GM18870 (cell line): ENCODE results near the gene SHB.

Experiments used
- ATAC-seq: cut with Tn5 transposase; IDR thresholded peaks from one replicate; pipeline ENCODE4 v1.9.1; 2021; ENCODE audit warnings: moderate library complexity; ENCODE audit not compliant: unreplicated experiment

The SHB gene

GRCh38 chr9:38026021-38026809 is 42.8 kb downstream of the SHB start:
- ATAC-seq = no peak

GRCh38 chr9:38025166-38025565 is 43.9 kb downstream of the SHB start:
- ATAC-seq = no peak

GRCh38 chr9:38024036-38024681 is 44.9 kb downstream of the SHB start:
- ATAC-seq = no peak

DNA sequence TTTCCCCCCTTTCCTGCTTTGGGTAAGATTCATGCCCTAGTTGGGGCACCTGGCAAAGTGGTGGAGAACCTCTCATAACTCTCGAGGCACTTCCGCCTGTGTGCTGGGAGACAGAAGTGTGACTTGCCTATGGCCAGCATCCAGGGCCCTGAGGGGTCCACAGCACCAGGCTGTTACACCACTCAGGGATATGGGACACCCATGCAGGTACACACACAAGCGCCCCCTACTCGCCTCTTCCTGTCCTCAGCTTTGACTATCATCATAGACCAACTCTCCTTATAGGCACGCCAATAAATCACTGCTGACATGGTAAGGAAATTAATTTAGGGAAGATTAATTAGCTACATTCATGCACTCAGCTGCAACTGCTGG is 45.4 kb downstream of the SHB start:
- ATAC-seq = no peak

GRCh38 chr9:38022995-38023394 is 46.0 kb downstream of the SHB start:
- ATAC-seq = no peak

DNA sequence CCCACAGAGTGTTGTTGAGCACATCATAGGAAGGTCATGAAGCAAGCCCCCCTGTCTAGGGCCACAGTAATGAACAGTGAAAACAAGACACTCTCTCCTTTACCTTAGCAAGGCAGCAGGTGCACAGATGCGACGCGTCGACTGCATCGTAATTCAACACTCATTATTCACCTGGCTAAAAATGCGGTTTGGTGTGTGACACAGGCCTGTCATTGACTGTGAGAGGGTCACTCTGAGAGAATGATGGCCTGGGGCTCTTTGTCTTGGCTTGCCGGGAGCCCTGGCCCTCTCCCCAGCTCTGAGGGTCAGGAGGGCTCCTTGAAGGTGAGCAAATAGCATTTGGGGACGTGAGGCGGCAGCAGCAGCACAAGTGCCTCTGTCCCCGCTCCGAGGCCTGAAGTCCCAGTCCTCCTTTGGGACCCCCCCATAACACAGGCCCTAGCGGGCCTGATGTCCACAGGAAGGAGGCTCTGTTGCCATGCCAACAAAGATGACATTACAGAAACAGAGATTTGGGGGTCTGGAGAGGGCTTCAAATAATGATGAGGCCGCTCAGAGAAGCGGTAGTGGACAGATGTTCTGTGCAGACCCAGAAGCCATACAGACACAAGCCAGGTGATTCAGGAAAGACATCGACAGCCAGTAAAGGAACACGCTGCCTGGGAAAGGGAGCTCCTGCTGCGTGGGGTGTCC is 46.7 kb downstream of the SHB start:
- no peak for ATAC-seq

GRCh38 chr9:38020151-38021076 is 48.6 kb downstream of the SHB start:
- ATAC-seq = no peak

- no peak for ATAC-seq
These were observed 49.3 kb downstream of the SHB start for GRCh38 chr9:38019731-38020130.

GRCh38 chr9:38018958-38019602 is 49.9 kb downstream of the SHB start:
- ATAC-seq = no peak

- ATAC-seq = no peak
These were observed 50.6 kb downstream of the SHB start for GRCh38 chr9:38018241-38018957.

DNA sequence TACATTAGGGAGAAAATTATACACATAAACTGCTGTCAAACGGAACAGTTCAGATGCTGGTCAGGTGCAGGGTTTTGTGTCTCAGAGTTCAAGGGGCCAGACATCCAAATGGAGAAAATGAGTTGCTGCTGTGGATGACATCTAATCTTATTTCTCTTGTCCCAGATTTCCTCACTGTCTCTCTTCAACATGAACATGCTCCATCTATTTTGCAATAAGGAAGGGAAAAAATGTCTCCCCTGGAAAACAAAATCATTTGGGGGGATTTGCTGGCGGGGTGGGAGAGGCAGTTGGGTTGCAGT is 51.2 kb downstream of the SHB start:
- no peak for ATAC-seq

GRCh38 chr9:38017149-38017884 is 51.7 kb downstream of the SHB start:
- ATAC-seq = no peak

DNA sequence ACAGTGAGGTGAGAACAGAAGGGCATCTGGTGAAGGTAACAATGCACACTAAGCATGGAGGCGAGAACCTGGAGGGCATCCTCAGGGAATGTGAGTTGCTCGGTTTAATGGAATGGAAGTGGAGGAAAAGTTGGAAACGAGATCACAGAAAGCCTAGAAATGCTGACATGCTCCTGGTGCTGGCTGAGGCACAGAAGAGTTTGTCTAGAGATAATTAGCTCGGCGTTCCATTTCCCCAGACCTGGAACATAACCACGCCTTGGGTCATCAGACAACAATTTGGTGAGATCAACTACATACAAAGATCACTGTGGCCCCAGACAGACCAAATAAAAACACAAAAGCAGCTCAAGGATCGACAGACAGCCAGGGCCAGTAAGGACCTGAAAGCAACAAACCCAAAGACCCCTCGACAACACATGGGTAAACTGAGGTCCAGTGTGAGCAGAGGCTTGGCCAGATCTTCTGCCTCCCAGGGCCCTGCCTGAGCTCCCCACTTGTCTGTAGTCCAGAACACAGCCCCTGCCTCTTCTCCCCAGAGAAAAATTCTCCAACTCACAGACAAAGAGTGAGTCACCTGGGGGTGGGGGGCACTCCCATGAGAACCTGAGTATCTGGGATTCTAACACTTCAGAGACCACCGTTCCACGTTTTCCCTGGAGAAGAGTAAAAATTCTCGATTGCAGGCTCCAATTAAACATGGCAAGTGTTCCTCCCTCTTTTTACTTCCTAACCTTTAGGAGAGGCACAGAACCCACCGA is 52.5 kb downstream of the SHB start:
- no peak for ATAC-seq

DNA sequence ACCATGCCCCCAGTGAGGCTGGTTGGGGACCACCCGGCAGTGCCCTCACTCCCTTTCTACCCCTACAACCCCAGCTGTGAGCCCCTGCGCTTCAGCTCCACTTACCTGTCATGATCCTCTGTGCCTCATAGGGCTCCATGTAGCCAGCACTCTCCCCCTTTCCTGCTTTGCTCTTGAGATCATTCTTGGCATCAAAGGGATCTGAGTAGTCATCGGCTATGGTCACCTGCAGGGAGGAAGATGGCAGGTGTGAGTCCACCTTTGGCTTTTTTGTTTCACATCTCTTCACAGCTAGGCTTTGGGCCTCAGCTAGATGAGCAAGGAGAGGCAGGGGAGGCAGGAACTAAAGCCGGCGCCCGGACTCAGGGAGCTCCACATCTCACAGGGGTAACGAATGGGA is 53.1 kb downstream of the SHB start:
- ATAC-seq = no peak

GRCh38 chr9:38015266-38015665 is 53.8 kb downstream of the SHB start:
- ATAC-seq = no peak

- no peak for ATAC-seq
These were observed 56.1 kb downstream of the SHB start for GRCh38 chr9:38012767-38013450.

- no peak for ATAC-seq
These were observed 57.0 kb downstream of the SHB start for GRCh38 chr9:38011991-38012390.
